ENCODE data around the gene RNF152.

The RNF152 gene, protein sequence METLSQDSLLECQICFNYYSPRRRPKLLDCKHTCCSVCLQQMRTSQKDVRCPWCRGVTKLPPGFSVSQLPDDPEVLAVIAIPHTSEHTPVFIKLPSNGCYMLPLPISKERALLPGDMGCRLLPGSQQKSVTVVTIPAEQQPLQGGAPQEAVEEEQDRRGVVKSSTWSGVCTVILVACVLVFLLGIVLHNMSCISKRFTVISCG

GRCh38 chr18:61892683-61893308, at the start of gene RNF152:
Gene RNF152, minus strand, starts transcription at chr18:61893007. Its CDS starts 76,544 bp downstream, at chr18:61816463.
- peak; percentile 93 for DNase-seq

DNA sequence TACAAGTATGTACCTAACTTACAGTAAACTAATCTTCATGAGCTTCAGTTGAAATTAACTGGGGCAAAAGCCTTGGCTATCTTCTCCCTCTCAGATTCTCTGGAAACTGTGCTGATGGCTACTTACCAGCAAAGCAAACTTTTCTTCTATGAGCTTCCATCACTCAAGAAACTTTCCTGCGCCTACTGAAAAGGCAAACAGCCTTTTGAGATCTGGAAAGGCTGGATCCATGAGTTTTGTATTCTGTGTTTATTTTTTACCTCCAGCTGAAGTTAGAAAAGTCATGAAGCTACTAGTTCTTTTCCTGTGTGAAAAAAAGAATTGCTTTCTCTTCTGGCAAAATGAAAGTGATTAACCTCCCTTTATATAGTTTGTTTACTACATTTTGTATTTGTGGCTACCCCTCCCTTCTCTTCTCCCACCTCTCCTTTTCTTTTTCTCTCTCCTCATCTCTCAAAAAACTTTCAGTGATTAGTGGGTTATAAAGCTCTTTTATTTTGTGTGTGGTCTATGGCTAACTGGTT, 49.2 kb upstream of the RNF152 start:
- DNase-seq: no peak

DNA sequence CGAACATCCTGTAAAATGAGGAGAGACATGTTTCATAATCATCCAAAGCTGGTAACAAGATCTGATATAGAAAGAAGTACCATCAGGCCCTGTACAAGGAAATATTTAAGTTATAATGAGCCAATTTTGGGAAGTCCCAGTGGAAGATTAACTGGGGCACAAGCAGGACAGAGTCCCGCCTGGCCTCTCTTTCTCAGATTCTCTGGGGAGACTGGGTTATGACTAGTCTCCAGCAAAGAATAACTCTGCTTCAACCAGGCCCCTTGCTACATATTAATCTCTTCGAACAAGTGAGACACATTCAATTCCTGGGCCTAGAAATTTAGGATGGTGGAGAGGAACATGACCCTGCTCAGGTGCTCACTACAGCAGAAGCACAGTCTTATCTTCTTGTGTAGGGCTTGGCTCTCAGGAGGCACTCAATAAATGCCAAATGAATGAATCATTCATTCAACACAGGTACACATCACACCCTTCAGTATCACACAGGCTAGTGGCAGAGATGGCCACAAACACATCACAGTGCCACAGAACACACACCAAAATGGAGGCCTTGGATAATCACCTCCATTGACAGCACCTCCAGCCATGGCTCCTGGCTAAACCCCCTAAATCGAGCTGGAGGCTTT, 46.4 kb upstream of the RNF152 start:
- DNase-seq: no peak

GRCh38 chr18:61935362-61935761, 42.6 kb upstream of the RNF152 start:
- no peak for DNase-seq

DNA sequence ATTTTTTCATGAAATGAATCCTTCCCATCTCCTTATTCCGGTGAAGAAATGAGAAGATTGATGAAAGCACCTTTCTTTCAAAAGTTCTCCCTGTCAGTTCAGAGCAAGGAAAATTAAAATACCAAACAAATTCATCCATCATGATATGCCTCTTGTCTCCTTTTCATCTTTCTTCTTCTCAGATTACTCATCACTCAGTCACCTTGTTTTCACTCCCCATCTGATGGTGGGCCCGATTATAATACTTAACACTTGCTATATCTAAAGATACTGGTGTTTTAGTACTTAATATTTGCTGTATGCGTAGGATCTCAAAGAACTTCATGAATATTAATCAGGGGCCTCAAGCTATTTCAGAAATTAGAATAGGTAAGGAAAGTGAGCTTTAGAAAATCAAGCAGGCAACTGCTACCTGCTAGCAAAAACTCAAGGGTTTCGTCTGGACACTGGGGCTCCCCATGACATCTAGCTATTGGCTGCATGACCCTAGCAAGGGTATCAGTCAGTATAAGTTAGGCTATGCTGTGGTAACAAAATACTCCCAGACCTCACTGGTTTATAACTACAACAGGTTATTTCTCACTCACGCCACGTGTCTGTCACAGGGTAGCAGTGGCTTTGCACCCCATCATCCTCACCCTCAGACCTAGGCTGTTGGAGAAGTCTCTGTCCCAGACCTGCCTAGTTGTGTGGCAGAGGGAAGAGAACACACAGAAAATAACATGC, 39.0 kb upstream of the RNF152 start:
- no peak for DNase-seq

DNA sequence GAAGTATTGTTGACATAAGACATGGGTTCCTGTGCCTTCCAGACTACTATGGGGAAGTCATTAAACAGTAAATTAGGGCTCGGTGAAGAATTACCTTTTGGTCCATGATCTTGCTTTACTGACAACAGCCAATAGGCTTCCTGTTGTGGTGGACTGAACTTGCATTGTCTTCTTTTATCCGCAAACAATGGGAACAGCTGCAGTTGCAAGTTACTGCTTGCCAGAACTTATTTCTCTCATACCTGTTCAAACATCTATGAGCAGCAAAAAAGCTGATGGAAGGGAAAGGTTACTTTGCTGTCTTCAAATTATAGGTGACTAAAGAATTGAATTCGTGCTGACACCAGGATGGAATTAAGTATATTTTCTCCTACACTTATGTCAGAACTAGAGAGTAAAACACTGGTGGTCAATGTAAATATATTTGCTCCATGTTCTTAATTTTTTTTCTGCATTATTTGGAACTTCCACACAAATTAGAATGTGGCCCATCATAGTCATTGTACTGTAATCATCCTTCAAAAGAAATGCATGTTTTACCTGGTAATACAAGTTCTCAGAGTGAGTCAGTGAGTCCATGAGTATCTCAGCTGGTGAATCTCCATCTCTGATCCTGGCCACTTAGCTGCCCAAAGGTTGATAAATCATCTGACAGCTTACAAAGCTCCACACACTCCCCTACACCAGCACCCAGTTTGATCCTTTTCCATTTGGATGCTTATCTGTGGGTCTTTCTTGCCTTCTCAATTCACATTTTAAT, 37.3 kb upstream of the RNF152 start:
- DNase-seq: no peak

DNA sequence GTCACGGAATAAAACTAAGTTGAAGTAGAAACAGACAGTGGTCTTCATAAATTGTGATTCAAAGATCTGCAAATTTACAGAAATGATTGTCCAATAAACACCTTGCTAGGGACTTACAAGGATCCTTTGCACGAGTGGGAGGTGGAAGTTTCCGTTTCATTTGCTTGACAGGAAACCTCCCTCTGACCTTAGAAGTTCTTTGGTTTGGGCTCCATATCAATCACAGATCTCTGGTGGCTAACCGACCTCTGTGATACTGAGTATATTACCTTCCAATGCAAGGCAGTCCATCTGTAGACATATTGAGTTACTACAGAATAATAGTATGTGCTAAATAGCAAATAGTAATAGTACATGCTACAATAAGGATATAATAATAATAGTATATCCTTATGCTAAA, 33.7 kb upstream of the RNF152 start:
- DNase-seq: no peak

DNA sequence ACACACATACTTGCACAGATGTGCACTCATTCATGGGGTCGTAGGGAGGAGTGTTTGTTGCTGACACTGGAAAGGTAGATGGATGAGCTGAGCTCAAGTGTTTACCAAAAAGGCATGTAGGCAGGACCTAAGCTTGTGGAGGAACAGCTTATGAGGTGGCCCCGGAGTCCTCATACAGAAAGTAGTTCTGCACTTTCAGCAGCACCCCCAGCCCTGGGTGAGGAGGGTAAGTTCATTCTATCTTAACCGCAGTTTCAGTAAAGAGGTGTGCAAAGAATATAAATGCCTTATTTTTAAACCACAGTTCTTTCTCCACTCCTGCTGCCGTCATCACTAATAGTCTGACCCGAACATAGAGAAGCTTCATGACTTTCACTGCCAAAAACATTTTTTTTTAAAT, 31.7 kb upstream of the RNF152 start:
- DNase-seq: no peak

GRCh38 chr18:61922435-61922834, 29.6 kb upstream of the RNF152 start:
- no peak for DNase-seq

GRCh38 chr18:61921621-61922235, 28.9 kb upstream of the RNF152 start:
- peak; percentile 67 for DNase-seq

DNA sequence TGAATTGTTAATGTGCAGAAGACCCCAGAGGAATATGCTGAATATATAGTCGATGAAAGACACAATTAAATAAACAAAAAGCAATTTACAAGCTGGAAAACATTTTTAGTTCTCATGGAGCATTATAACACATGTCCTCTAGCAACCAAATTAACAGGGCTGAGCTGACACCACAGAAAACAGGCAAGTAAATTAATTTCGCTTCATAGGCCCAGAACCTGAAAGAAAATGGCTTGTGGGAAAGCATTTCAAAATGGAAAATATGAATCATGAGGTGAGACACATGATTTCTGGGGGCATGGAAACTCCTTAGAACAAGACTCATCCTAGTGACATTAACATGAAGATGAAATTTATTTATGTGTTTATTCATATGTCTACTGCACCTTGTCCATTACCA, 25.0 kb upstream of the RNF152 start:
- no peak for DNase-seq

- no peak for DNase-seq
Observed at GRCh38 chr18:61912476-61912875, 19.7 kb upstream of the RNF152 start.

DNA sequence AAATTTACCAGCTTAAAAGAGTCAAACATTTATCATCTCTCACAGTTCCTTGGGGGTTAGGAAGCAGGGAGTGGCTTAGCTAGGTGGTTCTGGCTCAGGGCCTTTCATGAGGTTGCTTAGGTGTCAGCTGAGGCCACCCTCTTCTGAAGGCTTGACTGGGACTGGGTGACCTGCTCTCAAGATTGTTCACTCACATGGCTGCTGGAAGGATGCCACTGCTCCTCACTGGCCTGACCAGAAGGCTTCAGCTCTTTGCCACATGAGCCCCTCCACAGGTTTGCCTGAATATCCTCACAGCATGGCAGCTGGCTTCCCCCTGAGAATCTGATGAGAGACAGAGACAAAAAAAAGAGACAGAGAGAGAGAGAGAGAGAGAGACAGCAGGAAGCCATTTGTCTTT, 17.3 kb upstream of the RNF152 start:
- no peak for DNase-seq

GRCh38 chr18:61908661-61909060, 15.9 kb upstream of the RNF152 start:
- DNase-seq: no peak

DNA sequence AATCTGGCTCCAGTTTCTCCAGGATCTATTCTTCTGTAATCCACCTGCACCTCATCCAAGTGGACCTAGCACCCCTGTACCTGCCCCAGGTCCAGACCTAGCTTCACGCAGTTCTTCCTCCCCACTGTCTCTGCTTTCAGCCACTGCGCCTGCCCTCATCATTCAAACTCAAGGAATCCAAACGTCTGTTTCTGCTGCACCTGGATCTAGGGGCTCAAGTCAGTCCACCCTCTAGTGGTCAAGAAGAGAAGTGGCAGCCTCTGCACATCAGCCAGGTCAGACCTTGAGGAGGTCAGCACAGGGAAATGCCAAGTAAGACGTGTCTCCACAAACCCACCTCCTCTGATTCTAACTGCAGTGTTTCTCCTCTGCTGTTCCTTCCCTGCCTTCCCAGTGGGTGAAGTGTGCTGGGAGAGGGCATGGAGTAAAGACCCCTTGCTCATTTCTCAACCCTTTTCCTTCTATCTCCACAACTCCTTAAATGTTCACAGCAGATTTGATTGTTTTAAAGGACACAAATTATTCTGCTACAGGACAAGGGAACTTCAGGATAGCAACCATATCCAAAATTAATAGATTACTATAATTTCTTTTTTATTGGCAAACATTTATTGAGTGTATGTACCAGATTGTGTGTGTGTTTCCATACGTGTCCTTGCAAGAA, 8.6 kb upstream of the RNF152 start:
- peak; percentile 85 for DNase-seq

- peak; percentile 86 for DNase-seq
Observed at GRCh38 chr18:61900504-61901281, 7.9 kb upstream of the RNF152 start.

DNA sequence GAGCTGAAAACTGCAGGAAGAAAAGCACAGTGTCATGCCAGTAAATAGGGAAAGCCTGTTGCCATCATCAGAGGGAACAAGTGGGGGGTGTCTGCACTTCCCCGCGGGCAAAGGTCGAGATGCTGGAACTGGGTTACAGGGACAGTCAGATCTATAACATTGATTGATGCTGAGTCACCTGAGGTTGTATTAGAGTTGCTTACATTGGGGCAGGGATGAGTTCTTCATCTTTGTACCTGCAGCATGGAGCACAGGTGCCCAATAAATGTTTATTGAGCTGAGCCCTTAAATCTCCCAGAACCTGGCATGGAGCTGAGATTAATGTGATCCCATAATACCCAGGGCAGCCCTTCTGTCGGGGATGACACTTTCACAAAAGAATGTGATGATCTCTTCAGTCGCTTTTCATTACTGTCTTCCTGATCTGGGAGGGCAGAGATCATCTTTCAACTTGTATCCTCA, 5.9 kb upstream of the RNF152 start:
- peak; percentile 96 for DNase-seq

DNA sequence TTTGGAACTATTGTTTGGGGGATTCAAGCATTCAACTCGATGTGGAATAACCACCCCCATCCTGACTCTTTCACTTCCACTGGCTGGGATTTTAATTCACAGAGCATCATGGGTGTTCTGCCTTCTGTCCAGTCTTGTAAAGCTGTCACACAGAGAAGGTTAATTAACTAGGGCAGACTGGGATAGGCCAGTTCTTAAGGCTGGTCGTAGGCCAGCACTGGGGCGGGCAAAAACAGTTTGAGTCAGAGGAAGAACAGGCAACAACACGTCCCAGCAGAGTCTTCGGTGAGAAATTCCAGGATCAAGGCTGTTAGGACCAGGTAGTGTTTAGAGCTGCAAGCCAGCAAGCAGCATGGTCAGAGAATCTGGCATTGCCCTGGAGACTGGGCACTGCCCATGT, 4.0 kb upstream of the RNF152 start:
- DNase-seq: peak; percentile 71

DNA sequence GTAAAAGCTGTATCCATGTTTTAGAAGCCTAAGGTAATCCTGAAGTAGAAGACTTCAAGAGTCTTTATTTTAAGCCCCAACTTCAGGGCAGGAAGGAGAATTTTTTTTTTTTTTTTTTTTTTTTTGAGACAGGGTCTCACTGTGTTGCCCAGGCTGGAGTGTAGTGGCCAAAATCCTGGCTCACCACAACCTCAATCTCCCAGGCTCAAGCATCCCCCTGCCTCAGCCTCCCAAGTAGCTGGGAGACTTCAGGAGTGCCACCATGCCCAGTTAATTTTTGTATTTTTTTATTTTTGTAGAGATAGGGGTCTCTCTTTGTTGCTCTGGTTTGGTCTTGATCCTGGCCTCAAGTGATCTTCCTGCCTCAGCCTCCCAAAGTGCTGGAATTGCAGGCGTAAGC, 3.3 kb upstream of the RNF152 start:
- DNase-seq: no peak

GRCh38 chr18:61894751-61895524, 2.1 kb upstream of the RNF152 start:
- DNase-seq: no peak
